Upper lobe of left lung (tissue), 4 donors: ENCODE measurements around the gene ZNF638.

Source experiments
- CTCF ChIP-seq, 6 experiments: fragments of 450-650 bp in 4 of 6; fragments of 200-600 bp in 2 of 6; sonication (generic) in 2 of 6; IDR thresholded peaks; one replicate each; pipeline ENCODE4 v1.5.1; 2016 to 2019; ENCODE audit warnings: antibody characterized with exemption in 6 of 6
- EP300 ChIP-seq, 4 donors: sonication (generic); formaldehyde crosslinking; IDR thresholded peaks; one replicate each; pipeline ENCODE4 v1.5.1; 2017; ENCODE audit warnings: antibody characterized with exemption in 4 of 4, control low read depth in 2 of 4
- POLR2A ChIP-seq, 4 donors: fragments of 450-650 bp; IDR thresholded peaks; one replicate each; pipeline ENCODE4 v1.5.1; 2016 to 2017; ENCODE audit warnings: antibody characterized with exemption in 4 of 4, mild to moderate bottlenecking in 2 of 4
- POLR2AphosphoS5 ChIP-seq, 2 donors: sonication (generic); formaldehyde crosslinking; IDR thresholded peaks; one replicate each; pipeline ENCODE4 v1.5.1; 2017; ENCODE audit warnings: antibody characterized with exemption in 2 of 2

GRCh38 chr2:71313016-71313766 lies 18.4 kb upstream of the ZNF638 start:
- TF ChIP-seq CTCF (IDR thresholded peaks at IDR 0.05): no peak
- no peak for TF ChIP-seq POLR2A (IDR thresholded peaks at IDR 0.05)
- no peak for TF ChIP-seq POLR2AphosphoS5 (IDR thresholded peaks at IDR 0.05)
- TF ChIP-seq EP300 (IDR thresholded peaks at IDR 0.05): no peak
